ENCODE measurements around the gene ADGRB3. TPM values are rescaled to one million over a fixed set of nuclear protein-coding genes. Genes with fewer than 3 reads are reported as not detected.

Gene ADGRB3
- total RNA-seq, 1 experiment from 2014 or later = not detected

GRCh38 chr6:69129046-69129445 lies 494.0 kb downstream of the ADGRB3 start:
- Histone ChIP-seq H3K9me2 (replicated peaks; ENCODE audit: insufficient read depth, low read length) (no peaks in the 10 kb centered on the region), H3K4me3 (ENCODE audit: low read length) (no peak overlapping the region), H3K4me2 (ENCODE audit: low read depth, low read length, poor library complexity, severe bottlenecking) (no peak overlapping the region), H2AFZ (ENCODE audit: low read length) (no peak overlapping the region), H3K9me3 (ENCODE audit: low read length) (no peaks in the 10 kb centered on the region), H3K27ac (ENCODE audit: low read length) (no peak overlapping the region), H3K27me3 (ENCODE audit: low read length) (no peaks in the 10 kb centered on the region; the same call in 1 of the 2 replicates), H3K4me1 (ENCODE audit: low read length) (no peaks in the 10 kb centered on the region), H4K20me1 (ENCODE audit: insufficient read depth, low read depth, low read length) (no peaks in the 10 kb centered on the region), H3K36me3 (ENCODE audit: insufficient read depth, low read length) (no peaks in the 10 kb centered on the region), H3K79me2 (ENCODE audit: low read length) (no peaks in the 10 kb centered on the region), H3K9ac (ENCODE audit: low read length) (no peak overlapping the region)
- no peak for DNase-seq

- H3K27me3 ChIP-seq (ENCODE audit: low read length) = no peaks in the 10 kb centered on the region; the same call in 1 of the 2 replicates
- no peaks in the 10 kb centered on the region for H4K20me1 ChIP-seq (ENCODE audit: insufficient read depth, low read depth, low read length)
- H3K9me2 ChIP-seq (replicated peaks; ENCODE audit: insufficient read depth, low read length) = no peaks in the 10 kb centered on the region
- no peak overlapping the region for H3K4me3 ChIP-seq (ENCODE audit: low read length)
- no peak overlapping the region for H2AFZ ChIP-seq (ENCODE audit: low read length)
- DNase-seq = no peak
- no peak overlapping the region for H3K4me2 ChIP-seq (ENCODE audit: low read depth, low read length, poor library complexity, severe bottlenecking)
- no peak overlapping the region for H3K27ac ChIP-seq (ENCODE audit: low read length)
- H3K9ac ChIP-seq (ENCODE audit: low read length) = no peak overlapping the region
- no peaks in the 10 kb centered on the region for H3K9me3 ChIP-seq (ENCODE audit: low read length)
- no peaks in the 10 kb centered on the region for H3K79me2 ChIP-seq (ENCODE audit: low read length)
- no peaks in the 10 kb centered on the region for H3K36me3 ChIP-seq (ENCODE audit: insufficient read depth, low read length)
- H3K4me1 ChIP-seq (ENCODE audit: low read length) = no peaks in the 10 kb centered on the region
Observed at GRCh38 chr6:69135927-69136326, 500.8 kb downstream of the ADGRB3 start.

GRCh38 chr6:69138148-69138547 lies 503.1 kb downstream of the ADGRB3 start:
- Histone ChIP-seq H2AFZ (ENCODE audit: low read length) (no peak overlapping the region), H3K27ac (ENCODE audit: low read length) (no peak overlapping the region), H3K4me1 (ENCODE audit: low read length) (no peaks in the 10 kb centered on the region), H3K9me2 (replicated peaks; ENCODE audit: insufficient read depth, low read length) (no peaks in the 10 kb centered on the region), H3K9ac (ENCODE audit: low read length) (no peak overlapping the region), H3K79me2 (ENCODE audit: low read length) (no peaks in the 10 kb centered on the region), H3K4me3 (ENCODE audit: low read length) (no peak overlapping the region), H3K36me3 (ENCODE audit: insufficient read depth, low read length) (no peaks in the 10 kb centered on the region), H3K9me3 (ENCODE audit: low read length) (no peaks in the 10 kb centered on the region), H3K4me2 (ENCODE audit: low read depth, low read length, poor library complexity, severe bottlenecking) (no peak overlapping the region), H3K27me3 (ENCODE audit: low read length) (no peaks in the 10 kb centered on the region; the same call in 1 of the 2 replicates), H4K20me1 (ENCODE audit: insufficient read depth, low read depth, low read length) (no peaks in the 10 kb centered on the region)
- no peak for DNase-seq

DNA sequence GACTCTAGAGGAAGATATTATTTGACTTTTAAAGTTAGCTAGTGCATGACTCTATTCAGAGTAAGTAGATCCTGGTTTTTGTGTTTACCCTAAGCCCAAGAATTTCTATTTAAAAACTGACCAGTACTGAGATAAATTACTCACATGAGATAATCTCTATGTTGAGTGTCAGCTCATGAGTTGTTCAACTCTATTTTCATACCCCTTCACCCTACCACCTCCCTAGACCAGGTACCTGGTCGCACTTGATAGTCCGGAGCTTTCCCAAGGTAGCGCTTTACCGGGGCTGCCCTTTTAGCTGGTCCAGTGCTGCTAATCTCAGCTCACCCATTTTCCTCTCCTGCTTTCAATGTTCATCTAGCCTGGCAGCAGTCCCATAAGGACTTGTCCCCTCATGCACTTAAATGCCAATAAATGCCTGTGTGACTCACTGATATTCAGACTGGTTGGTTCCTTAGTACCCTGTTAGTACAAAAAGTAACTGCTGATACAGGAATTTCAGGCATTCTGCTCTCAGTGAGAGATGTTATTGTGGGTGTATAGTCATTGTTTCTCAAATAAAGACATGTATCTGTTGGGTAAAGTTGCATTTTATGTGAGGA lies 503.9 kb downstream of the ADGRB3 start:
- Histone ChIP-seq H3K4me2 (ENCODE audit: low read depth, low read length, poor library complexity, severe bottlenecking) (no peak overlapping the region), H3K27ac (ENCODE audit: low read length) (no peak overlapping the region), H3K4me3 (ENCODE audit: low read length) (no peak overlapping the region), H3K9me3 (ENCODE audit: low read length) (no peaks in the 10 kb centered on the region), H4K20me1 (ENCODE audit: insufficient read depth, low read depth, low read length) (no peaks in the 10 kb centered on the region), H3K9me2 (replicated peaks; ENCODE audit: insufficient read depth, low read length) (no peaks in the 10 kb centered on the region), H3K79me2 (ENCODE audit: low read length) (no peaks in the 10 kb centered on the region), H3K4me1 (ENCODE audit: low read length) (no peaks in the 10 kb centered on the region), H2AFZ (ENCODE audit: low read length) (no peak overlapping the region), H3K9ac (ENCODE audit: low read length) (no peak overlapping the region), H3K36me3 (ENCODE audit: insufficient read depth, low read length) (no peaks in the 10 kb centered on the region), H3K27me3 (ENCODE audit: low read length) (no peaks in the 10 kb centered on the region; the same call in 1 of the 2 replicates)
- no peak for DNase-seq

GRCh38 chr6:69145062-69145461 lies 510.0 kb downstream of the ADGRB3 start:
- Histone ChIP-seq H2AFZ (ENCODE audit: low read length) (no peak overlapping the region), H3K27ac (ENCODE audit: low read length) (no peak overlapping the region), H3K4me1 (ENCODE audit: low read length) (no peaks in the 10 kb centered on the region), H3K36me3 (ENCODE audit: insufficient read depth, low read length) (no peaks in the 10 kb centered on the region), H3K9me3 (ENCODE audit: low read length) (no peaks in the 10 kb centered on the region), H4K20me1 (ENCODE audit: insufficient read depth, low read depth, low read length) (no peaks in the 10 kb centered on the region), H3K9me2 (replicated peaks; ENCODE audit: insufficient read depth, low read length) (no peaks in the 10 kb centered on the region), H3K9ac (ENCODE audit: low read length) (no peak overlapping the region), H3K79me2 (ENCODE audit: low read length) (no peaks in the 10 kb centered on the region), H3K4me2 (ENCODE audit: low read depth, low read length, poor library complexity, severe bottlenecking) (no peak overlapping the region), H3K4me3 (ENCODE audit: low read length) (no peak overlapping the region), H3K27me3 (ENCODE audit: low read length) (no peaks in the 10 kb centered on the region)
- DNase-seq = no peak

GRCh38 chr6:69146385-69146784 lies 511.3 kb downstream of the ADGRB3 start:
- Histone ChIP-seq H4K20me1 (ENCODE audit: insufficient read depth, low read depth, low read length) (no peaks in the 10 kb centered on the region), H3K36me3 (ENCODE audit: insufficient read depth, low read length) (no peaks in the 10 kb centered on the region), H2AFZ (ENCODE audit: low read length) (no peak overlapping the region), H3K27me3 (ENCODE audit: low read length) (no peaks in the 10 kb centered on the region), H3K27ac (ENCODE audit: low read length) (no peak overlapping the region), H3K4me2 (ENCODE audit: low read depth, low read length, poor library complexity, severe bottlenecking) (no peak overlapping the region), H3K4me3 (ENCODE audit: low read length) (no peak overlapping the region), H3K9ac (ENCODE audit: low read length) (no peak overlapping the region), H3K9me2 (replicated peaks; ENCODE audit: insufficient read depth, low read length) (no peaks in the 10 kb centered on the region), H3K4me1 (ENCODE audit: low read length) (no peaks in the 10 kb centered on the region), H3K9me3 (ENCODE audit: low read length) (no peaks in the 10 kb centered on the region), H3K79me2 (ENCODE audit: low read length) (no peaks in the 10 kb centered on the region)
- no peak for DNase-seq

DNA sequence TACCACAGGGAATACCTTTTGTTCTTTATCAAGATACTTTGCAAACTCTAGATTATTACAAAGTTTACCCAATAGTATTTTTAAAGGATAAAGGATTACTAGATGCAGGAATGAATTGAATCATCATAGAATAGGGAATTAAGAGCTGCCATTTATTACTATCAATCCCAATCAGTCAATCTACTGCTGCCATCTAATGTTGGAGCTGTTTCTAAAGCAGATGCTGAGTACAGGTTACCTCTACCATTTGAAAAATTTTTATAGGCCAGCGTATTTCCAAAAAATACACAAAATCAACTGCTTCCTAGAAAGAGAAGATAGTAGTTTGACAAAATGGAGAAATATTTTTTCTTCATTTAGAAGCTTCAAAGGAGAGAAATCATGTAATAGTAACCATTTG lies 520.4 kb downstream of the ADGRB3 start:
- Histone ChIP-seq H3K4me2 (ENCODE audit: low read depth, low read length, poor library complexity, severe bottlenecking) (no peak overlapping the region), H4K20me1 (ENCODE audit: insufficient read depth, low read depth, low read length) (no peaks in the 10 kb centered on the region), H3K9ac (ENCODE audit: low read length) (no peak overlapping the region), H3K27me3 (ENCODE audit: low read length) (no peaks in the 10 kb centered on the region), H2AFZ (ENCODE audit: low read length) (no peak overlapping the region), H3K79me2 (ENCODE audit: low read length) (no peaks in the 10 kb centered on the region), H3K4me3 (ENCODE audit: low read length) (no peak overlapping the region), H3K9me2 (replicated peaks; ENCODE audit: insufficient read depth, low read length) (no peaks in the 10 kb centered on the region), H3K27ac (ENCODE audit: low read length) (no peak overlapping the region), H3K9me3 (ENCODE audit: low read length) (no peaks in the 10 kb centered on the region), H3K4me1 (ENCODE audit: low read length) (no peaks in the 10 kb centered on the region), H3K36me3 (ENCODE audit: insufficient read depth, low read length) (no peaks in the 10 kb centered on the region)
- DNase-seq = no peak

DNA sequence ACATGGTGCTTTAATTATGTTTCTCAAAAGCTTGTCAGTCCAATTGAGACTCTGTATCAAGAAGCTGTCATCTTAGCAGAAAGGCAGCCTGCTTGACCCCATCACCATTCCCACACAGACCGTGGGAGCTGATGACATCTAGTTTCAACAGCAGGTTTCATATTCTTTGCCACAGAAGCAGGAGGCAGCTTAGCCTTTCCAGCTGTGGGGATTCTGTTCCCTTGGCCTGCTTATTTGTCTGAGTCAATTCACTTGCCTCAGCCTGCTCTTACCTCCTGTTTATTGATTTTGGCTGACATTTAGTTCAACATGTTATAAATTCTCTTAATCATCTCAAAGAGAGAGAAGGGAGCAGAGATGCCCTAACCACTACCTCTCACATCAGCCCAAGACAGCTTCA lies 527.7 kb downstream of the ADGRB3 start:
- no peaks in the 10 kb centered on the region for H3K9me2 ChIP-seq (replicated peaks; ENCODE audit: insufficient read depth, low read length)
- no peak overlapping the region for H3K27ac ChIP-seq (ENCODE audit: low read length)
- H3K4me3 ChIP-seq (ENCODE audit: low read length) = no peak overlapping the region
- H4K20me1 ChIP-seq (ENCODE audit: insufficient read depth, low read depth, low read length) = no peaks in the 10 kb centered on the region
- H2AFZ ChIP-seq (ENCODE audit: low read length) = no peak overlapping the region
- H3K9ac ChIP-seq (ENCODE audit: low read length) = no peak overlapping the region
- no peaks in the 10 kb centered on the region for H3K4me1 ChIP-seq (ENCODE audit: low read length)
- H3K27me3 ChIP-seq (ENCODE audit: low read length) = no peaks in the 10 kb centered on the region
- H3K4me2 ChIP-seq (ENCODE audit: low read depth, low read length, poor library complexity, severe bottlenecking) = no peak overlapping the region
- no peak for DNase-seq
- H3K36me3 ChIP-seq (ENCODE audit: insufficient read depth, low read length) = no peaks in the 10 kb centered on the region
- no peaks in the 10 kb centered on the region for H3K9me3 ChIP-seq (ENCODE audit: low read length)
- H3K79me2 ChIP-seq (ENCODE audit: low read length) = no peaks in the 10 kb centered on the region
